GM19099 (cell line): Measurements from ENCODE around the gene HRH1.
A peak's percentile ranks its signal among the peaks of the same experiment; 100 is the strongest.

Source experiments
- POLR2A ChIP-seq: IDR thresholded peaks from 3 replicates; pipeline ENCODE4 v1.6.1; 2011; ENCODE audit warnings: low read depth; ENCODE audit not compliant: insufficient read length; ENCODE audit errors: extremely low read depth

The HRH1 gene

DNA sequence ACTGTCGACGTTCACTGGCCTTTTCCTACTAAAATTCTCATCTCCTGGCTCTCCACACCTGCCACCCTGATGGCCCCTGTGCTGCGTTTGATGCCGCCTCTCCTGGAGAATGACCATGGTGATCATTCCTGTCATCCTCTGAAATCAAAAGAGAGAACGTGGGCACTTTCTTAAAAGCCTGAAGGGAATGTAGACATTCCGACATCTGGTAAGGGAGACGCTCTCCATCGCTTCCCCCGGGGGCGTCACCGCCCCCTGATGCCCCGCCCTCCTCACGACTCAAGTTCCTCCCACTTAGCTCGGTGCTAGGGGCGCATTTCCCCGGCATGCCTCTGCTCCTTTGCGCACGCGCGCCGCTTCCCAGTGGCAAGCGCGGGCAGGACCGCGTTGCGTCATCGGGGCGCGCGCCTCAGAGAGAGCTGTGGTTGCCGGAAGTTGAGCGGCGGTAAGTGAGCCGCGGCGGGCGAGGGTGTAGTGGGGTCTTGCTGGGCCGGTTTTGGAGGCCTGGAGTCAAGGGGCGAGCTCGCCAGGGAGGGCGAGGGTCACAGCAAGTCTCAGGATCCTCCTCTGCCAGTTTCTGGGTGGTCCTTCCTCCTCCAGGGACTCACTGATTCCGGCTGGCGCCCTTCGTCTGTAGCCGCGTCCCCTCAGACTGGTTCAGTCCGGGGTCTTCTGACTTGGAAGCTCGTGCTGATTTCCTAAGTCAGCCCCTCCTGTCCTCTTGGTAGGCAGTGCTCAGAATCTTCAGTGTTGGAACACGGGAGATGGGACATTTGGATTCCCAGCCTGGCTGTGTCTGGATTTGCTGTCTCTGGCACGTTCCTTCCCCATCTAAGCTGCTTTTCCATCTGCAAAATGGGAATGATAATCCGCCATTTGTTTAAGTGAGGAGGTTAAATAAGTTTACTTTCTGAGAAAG, 118.0 kb downstream of the HRH1 start, which contains the start of gene ATG7:
Gene ATG7 (plus strand): TSS at position 412 of the 919 bp plus-strand sequence. CDS start 26,299 bp downstream, outside the sequence.
- peak; percentile 95 for TF ChIP-seq POLR2A

DNA sequence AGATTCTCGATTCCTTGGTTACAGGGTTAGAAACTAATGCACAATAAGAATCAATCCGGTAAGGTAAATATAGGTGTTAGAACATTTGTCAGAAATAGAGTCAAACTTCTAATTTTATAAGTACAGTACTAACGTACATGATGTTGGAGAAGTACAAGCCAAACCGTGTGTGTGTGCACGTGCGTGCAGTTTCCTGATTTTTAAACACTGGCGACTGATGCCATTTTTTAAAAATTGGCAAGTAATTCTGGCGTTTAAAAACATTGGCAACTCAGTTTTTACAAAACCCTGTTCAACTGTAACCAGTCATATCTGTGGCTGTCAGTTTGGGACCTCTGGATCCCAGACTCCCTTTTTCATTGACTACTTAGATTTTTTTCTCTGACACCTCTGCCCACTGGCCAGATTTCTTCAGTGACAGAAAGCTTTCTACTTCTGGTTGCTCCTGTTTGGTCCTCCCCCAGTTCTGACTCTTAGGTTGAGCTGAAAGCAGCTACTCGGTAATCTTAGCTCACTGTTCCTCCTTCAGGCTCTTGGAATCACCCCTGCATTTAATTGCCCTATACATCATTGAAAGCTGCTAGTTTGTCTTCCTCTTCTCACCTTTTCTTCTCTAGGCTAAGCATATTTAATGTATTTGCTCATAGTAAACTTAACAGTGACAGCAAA, 118.7 kb downstream of the HRH1 start:
- TF ChIP-seq POLR2A = no peak

DNA sequence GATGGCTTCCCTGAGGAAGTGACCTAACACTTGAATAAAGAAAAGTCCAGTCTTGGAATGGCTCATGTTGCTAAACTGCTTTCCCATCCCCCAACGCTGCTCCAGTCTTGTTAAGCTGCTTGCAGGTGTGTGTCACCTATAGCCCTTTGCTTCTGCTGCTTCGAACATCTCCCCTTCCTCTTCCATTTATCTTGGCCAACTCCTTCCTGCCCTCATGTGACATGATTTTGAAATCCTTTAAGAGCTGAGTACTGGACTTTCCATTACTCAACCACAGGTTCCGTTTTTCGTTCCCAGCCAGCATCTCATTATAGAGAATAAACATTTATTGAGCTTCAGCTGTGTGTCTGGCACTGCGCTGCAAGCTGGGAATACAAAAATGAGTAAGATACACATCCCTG, 119.6 kb downstream of the HRH1 start:
- TF ChIP-seq POLR2A = no peak

DNA sequence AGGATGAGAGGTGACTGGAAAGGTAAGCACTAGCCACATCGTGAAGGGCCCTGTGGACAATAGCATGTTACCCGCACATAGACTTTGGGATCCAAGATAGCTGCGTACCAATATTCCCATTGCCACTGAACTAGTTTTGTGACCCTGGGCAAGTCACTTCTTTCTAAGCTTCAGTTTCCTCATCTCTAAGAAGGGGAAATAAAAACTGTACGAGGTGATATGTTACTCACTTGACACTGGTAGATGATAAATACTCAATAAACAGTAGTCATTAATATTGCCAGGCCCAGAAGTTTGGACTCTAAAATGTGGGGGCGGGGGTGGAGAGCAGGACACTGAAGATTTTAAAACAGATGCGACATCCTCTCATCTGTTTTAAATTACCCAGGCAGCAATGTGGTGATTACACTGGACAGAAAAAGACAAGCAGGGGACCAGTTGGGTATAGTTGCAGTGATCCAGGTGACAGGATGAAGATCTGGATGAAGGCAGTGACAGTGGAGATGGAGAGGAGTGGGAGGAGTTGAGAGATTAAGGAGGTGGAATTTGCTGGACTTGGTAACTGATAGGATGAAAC, 120.4 kb downstream of the HRH1 start:
- TF ChIP-seq POLR2A = no peak

DNA sequence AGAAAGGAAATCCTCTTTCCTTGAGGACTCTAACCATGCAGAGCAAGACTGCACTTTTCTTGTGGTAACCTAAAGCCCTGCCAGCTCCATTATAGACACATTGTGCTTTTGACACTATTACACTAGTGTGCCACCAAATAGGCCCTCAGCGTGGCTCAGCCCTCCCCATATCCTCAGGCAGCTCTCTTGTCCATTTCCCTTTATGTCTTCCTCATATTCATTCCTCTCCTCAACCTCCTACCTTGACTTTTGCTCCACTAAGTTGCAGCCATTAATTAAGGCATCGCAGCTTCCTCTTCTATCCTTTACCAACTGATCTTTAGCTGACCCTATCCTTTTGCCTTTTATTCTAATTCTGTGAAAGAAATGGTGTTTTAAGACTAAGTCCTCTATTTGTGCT, 121.6 kb downstream of the HRH1 start:
- TF ChIP-seq POLR2A = no peak

DNA sequence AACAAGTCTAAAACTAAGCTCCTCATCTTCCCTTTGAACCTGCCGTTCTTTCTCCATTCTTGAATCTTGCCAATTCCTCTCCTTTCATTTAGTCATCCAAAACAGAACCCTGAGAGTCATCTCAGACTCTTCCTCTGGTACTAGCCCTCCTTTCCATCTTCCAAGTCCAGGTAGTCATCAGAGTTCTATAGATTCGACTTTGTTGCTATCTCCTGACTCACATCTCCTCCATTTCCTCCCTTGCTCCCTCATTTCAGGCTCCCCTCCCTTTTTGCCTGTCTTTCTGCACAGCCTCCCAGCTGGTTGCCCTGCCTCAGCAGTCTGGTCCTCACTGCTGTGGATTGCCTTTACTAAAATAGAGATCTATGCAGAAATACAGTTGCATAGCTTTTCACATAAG, 122.6 kb downstream of the HRH1 start:
- TF ChIP-seq POLR2A = no peak

DNA sequence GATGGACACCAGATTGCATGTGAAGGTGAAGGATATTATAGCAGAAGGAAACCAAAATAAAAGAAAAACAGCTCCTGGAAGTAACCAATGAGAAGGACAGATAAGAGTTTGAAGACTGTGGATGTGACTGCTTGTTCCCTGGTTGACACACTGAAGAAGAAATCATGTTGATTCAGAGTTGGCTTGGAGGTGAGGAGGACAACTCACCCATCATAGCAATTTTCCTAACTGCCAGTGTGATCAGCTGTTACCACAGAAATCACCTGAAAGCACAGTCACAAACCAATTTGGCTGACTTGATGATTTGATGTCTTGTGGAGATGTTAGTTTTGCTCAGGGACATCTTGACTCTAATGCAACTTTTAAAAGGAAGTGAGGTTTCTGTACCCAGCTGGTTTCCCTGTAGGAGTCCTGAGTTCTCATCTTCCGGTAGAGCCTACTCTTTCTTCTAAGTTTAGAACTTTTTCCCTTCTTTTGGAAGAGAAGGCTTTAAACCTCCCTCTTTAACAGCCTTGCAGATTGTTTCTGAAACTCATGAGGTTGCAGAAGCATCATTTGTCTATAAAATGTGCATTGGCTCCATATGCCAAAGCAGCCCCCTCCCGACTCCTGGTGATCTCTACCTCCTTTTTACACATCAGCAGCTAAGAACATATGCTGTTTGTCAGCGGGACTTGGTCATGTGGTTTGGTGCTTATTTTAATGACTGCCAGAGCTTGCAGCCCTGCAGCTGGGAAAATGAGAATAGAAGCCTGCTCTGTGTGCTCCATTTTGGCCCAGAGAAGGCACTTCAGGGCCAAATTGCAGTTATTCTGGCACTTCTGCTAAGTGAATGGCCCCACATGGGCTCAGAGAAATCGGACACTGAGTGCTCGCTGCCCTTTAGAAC, 128.2 kb downstream of the HRH1 start:
- TF ChIP-seq POLR2A = no peak

DNA sequence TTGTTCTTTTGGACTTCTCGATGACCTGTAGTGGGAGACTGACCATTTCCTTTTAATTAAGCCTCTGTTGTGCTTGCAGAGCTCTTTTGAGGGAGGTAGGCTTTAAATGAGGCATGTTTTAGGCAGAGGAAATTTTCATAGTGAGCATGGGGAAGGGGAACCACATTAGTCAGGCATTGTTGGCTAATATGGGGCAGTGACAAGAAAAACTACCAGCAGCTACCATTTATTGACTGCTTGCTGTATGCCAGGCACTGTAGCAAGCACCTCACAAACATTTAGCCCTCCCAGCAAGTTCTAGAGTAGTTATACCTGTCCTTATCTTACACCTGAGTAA, 128.8 kb downstream of the HRH1 start:
- no peak for TF ChIP-seq POLR2A

DNA sequence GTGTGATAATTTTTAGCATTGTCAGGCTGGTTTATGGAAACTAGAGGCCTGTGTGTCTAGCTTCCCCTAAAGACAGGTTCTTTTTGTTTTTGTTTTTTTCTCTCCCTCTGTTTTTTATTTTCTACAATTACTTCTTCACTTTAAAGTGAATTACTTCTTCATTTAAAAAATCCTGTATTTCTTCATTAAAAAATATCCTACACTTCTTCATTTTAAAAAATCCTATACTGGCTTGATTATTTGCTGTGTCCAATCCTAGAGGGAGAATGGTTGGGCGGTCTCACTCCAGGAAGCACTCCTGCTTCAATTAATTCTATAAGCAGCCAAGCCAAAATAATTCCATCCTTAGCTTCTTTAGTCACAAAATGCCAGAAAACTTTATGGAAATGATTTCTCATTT, 129.7 kb downstream of the HRH1 start:
- TF ChIP-seq POLR2A = no peak

DNA sequence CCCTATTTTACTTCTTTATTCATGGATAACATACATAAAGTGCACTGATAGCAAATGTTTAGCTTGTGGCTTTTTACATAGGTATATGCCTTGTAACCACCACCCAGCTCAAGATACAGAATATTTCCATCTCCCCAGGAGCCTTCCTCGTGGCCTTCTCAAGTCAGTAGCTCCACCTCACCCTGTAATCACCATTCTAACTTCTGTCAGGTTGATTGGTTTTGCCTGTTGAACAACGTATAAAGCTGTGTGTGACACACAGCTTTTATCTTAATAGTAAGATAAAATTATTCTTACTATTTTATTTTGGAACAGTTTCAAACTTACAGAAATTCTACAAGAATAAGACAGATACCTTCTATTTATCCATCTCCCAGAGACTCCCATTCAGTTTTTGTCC, 131.2 kb downstream of the HRH1 start:
- TF ChIP-seq POLR2A = no peak

DNA sequence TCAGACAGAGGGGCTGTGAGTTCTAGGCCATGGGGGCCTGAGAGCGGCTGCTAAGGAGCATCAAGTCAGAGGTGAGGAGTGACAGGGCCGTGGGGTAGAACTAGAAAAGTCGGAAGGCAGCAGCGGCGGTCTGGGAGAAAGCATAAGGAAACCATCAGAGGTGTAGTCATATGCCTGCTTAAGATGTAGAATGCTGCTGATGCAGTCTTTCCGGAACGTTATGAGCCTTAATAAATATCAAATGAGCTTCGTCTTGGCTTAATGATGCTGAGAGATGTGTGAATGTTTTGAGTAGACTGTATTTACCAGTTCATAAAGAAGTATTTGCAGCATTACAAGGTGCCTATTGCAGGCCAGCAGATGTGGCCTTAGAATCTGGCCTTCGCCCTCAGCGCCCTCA, 133.1 kb downstream of the HRH1 start:
- TF ChIP-seq POLR2A = no peak

DNA sequence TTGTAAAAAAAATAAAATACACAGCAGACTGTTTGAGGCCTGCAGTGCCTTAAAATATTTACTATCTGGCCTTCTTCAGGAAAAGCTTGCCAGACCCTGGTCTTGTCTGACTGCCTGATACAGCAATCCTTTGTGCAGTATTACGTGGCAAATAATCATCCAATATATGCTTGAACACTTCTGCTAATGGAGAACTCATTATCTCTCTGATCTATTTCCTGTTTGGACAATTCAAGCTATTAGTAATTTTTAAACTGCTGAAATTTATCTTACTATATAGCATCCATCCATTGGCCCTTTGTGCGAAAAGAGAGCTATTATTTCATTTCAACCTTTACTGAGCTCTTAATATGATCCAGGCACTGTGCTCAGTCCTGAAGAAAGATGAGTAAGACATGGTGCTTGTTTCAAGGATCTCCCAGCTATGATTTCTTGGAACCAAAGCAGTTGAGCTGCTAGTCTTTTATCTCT, 133.8 kb downstream of the HRH1 start:
- no peak for TF ChIP-seq POLR2A

DNA sequence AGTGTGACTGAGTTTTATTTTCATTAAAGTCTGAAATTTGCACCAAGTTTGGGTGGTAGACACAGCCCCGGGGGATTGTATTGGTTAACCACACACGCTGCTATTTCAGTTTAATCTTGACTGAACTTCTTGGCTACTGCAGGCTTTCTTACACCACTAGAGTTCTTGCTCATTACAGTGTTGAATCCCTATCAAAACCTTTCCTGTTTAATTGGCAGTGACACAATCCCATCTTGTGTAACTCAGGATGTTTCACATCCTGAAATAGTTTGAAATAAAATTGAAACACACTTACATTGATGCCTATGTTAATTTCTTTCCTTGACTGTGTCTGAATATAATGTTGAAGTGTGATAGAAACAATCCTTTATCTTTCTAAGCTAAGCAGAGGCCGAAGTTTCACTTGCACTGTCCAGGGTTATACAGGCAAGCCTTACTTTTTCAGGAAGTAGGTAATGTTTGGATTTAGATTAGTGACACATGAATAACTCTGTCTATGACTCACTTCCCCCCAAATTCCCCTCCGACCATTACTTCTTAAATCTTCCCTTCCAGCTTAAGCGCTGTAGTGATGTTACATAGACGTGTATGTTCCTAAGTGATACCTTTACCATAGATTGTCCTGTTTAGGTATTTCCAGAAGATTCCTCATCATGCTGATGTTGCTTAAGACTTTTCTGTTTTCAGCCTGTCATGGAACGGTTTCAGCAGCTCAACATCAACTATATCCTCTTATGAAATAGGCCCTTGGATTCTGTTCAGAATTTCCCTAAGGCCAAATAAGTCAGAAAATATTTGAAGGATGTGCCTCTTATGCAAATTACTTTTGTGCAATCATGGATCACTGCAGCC, 134.7 kb downstream of the HRH1 start:
- no peak for TF ChIP-seq POLR2A

DNA sequence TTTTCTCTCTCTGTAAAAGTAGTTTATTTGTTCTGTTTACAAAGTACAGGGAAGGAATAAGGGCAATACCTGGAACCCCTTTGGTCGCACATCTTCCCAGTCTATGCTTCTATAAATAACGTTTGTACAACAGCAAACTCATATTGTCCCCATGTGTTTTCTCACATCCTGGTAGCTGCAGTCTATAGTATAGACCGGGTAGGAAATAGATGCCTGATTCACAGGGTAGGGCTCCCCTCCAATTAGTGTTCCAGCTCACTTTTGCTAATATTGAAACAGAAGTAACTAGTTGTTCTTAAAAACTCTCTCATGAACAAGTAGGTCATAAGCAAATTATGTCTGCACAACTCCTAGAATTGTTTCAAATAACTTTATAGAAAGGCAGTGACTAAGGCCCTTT, 135.6 kb downstream of the HRH1 start:
- TF ChIP-seq POLR2A = no peak
